NCI-H2171 (cell line): ENCODE measurements around the gene KDM1A.

ENCODE experiments used
- DNase-seq: peaks from one replicate; lab custom pipeline; 2025; lab: John Stamatoyannopoulos, UW

Gene KDM1A

DNA sequence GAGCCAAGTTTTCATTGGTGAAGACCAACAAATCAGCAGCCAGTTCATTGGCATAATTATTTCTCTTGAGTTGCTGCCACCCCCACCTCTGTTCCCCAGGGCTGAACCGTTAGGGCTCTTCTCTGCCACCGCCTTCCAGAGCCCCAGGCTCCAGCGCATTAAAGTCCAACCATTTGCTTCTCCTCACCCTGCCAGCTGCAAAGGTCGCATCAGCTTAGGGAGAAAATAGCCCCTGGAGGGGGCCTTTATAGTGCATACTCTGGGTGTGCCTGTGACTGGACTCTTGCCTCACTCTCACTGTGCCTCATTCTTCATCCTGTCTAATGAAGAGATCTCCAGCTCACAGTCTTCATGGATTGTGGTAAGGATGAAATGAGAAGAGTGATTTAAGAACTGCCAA, 50.4 kb downstream of the KDM1A start:
- DNase-seq = no peak

DNA sequence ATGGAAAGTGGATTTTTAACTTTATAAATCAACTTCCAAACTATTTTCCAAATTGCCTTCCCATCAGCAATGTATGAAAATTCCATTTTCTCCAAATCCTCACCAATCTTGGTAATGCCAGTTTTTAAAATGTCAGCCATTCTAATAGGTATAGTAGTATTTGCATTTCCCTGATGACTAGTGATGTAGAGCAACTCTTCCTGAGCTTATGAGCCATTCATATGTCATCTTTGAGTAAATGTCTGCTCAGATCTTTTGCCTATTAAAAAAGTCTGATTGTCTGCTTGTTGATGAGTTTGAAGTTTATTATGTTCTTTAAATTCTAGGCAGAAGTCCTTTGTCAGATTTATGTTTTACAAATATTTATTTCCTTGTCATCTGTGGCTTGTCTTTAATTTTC, 54.7 kb downstream of the KDM1A start:
- no peak for DNase-seq

DNA sequence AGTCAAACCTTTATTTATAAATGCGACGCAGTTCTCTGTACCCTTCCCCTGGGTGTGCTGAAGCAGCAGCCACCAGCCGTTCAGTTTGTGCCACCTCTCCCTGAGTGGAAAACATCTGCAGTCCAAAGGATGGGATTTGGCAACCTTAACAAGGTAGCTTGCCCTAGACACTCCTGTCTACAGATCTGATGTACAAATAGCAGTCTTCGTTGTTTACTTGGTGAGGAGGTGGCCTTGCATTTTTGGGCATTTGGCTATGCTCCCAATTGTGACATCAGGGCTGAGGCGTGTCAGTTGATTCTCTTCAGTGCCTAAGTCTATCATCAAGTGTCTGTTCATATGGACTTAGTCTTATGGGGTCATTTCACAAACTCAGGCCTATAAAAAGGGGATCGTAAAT, 59.8 kb downstream of the KDM1A start:
- DNase-seq = no peak

DNA sequence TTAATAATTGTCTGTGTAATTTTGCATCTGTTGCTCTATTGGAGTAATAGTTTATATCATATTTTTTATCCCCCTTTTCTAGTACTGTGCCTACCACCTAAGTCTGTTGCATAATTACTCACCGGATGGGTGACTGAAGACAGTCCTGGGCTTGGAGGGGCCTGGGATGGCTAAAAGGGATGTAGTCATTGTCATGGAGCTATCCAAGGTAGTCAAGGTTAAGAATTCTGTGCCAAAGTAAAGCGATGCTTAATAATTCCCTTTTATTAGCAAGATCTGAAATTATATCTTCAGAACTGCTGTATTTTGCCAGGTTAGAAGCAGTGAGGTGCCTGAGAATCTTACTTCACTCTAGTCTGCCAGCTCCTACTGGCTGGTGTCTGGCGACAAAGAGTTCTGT, 61.6 kb downstream of the KDM1A start:
- DNase-seq = no peak

DNA sequence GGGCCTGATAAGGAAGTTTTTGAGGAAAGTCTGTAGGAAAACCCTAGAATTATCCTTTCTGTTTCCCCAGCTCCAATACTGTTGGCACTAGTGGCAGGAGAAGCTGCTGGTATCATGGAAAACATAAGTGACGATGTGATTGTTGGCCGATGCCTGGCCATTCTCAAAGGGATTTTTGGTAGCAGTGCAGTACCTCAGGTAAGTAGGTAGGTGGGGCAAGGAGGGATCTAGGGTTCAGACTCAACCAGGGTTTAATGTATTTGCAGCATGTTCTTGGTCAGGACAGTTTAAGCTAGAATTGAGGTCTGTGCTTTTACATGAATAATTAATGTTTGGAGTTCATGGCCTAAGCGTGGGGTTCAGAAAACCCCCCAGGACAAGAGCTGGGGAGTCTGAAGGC, 62.1 kb downstream of the KDM1A start:
- DNase-seq = no peak

DNA sequence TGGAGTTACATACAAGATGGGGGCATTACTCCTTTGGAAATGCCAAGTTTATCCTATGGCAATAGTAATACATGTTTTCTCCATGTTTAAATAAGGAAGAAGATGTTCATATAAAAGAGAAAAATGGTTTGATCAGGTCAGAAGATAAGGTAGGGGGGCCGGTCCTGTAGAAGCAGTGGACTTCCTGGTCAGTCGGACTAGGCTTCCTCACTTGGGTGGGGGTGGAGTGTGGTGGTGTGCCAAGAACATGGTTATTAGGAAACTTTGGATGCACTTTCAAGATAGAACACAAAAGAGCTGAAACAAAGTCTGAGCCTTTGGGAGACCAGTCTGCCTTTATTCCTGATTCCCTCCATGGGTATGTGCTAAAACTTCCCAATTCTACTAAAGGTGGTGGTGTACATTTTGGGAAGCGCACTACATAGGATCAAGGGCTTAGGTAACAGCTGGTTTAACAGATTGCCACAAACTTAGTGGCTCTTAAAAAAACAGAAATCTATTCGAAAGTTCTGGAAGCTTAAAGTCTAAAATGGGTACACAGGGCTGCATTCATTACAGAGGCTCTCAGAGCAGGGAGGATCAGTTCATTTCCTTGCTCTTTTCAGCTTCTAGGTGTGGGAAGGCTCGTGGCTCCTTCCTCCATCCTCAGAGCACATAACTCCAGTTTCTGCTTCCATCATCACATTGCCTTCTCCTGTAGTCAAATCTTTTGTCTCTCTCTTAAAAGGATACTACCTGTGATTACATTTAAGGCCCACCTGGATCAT, 64.6 kb downstream of the KDM1A start:
- no peak for DNase-seq

DNA sequence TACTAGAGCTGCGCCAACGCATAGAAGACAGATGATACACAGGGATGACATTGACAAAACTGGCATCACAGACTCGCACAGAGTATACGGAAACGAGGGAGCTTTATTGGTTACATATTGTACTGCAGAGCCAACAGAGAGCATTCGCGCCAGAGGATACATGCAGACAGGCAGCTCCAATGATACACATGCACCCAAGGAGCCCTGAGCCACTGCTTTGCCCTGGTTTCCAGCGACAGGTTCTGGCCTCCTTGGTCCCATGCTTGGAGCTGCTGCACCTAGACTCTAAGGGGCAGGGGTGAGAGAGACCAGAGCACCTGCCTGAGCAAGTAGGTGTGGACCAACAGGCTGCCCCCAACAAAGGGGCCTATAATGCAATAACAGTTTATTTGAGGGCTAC, 65.6 kb downstream of the KDM1A start:
- no peak for DNase-seq

DNA sequence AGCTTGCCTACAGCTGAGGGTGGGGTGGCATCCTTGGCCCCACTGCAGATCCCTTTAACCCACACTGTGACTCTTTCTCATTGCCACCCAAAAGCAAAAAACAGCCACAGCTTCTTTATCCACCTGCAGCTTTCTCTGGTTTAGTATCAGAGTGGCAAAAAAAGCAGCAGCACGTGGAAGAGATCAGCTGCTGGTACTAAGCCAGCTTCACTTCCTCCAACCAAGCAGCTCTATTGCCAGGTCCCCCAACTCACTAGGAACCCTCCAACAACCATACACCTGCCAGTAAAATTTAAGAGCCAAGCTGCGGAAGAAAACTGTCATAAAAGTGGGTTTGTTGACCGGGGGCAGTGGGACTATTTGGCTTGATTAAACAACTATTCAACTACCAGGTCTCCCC, 66.4 kb downstream of the KDM1A start:
- no peak for DNase-seq

DNA sequence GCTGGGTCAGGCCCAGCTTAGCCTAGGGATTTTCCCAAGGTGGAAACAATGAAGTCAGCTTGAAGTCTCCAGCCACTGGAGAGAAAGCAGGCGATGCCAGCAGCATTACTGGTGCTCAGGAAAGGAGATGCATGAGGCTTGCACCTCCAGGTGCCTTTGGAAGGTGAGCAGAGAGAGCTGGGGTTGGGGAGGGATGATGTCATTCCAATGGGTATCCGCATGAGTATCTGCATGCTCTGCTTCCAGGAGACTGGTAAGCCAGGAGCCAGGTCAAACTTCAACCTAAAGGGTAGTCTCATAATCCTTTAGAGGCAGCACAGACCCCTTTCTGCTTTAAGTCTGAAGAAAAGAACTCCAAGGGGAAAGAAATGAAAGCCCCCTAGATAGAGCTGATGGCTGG, 68.8 kb downstream of the KDM1A start:
- no peak for DNase-seq

DNA sequence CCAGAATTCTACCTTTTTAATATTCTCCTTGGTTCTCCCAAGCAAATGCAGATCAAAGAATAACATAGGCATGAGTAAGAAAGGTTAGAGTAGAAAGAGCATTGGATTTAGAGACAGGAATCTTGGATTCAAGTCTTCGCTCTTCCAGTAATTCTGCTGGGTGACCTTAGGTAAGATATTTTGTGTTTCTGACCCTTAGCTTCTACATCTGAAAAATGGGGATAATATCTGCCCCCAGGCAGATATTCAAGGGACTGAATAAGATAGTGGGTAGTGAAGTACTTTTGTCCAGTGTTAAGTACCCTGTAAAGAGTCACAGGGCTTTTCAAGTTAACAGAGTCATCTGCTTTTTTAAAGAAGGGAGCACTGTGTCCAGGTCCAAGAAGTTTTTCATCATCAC, 70.8 kb downstream of the KDM1A start:
- no peak for DNase-seq

DNA sequence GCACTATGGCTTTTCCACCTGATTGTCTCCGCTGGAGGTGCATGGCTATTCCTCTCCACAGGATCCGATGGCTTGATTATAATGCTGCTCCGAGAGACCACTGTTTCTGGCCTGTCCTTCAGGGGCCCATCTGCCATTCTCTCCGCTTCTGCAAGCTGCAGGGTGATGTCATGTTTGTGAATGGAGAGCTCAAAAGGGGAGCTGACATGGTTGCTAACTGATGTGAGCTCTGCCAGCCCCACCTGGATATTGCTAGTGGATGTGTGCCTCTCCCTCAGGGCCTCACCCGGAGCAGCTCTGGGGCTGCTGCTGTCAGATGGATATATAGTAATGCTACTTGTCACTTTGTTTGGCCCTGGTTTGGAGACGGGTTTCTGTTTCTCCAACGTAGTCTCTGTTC, 72.3 kb downstream of the KDM1A start:
- no peak for DNase-seq

DNA sequence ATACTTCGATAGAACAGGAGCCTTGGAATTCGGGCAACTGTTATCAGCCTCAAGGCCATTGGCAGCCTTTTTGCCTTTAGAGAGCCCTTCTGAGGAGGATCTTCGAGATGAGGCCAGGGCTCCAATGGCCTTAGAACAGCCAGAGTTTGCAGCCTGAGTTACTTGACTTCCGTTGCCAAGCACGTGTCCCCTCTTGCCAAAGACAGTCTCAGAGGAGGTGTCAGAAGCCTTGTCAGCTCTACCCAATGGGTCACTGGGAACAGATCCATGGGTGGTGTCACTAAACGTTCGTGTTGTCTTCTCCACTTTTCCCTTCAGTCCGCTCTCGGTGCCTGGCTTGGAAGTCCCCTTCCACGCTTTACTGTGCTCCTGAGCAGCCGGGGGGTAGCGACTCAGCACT, 73.2 kb downstream of the KDM1A start:
- no peak for DNase-seq

DNA sequence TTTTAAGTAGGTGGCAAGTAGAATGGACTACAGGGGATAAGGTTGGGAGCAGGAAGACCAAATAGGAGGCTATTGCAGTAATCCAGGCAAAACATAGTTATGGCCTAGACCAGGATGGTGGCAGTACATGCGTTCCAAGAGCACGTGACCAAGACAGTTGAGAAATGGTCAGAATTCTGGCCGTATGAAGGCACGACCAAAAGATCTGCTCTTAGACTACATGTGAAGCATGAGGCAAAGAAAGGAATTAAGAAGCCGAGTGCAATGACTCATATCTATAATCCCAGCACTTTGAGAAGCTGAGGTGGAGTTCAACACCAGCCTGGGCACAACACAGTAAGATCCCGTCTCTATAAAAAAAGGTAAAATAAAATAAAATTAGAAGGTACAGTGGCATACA, 78.0 kb downstream of the KDM1A start:
- no peak for DNase-seq

DNA sequence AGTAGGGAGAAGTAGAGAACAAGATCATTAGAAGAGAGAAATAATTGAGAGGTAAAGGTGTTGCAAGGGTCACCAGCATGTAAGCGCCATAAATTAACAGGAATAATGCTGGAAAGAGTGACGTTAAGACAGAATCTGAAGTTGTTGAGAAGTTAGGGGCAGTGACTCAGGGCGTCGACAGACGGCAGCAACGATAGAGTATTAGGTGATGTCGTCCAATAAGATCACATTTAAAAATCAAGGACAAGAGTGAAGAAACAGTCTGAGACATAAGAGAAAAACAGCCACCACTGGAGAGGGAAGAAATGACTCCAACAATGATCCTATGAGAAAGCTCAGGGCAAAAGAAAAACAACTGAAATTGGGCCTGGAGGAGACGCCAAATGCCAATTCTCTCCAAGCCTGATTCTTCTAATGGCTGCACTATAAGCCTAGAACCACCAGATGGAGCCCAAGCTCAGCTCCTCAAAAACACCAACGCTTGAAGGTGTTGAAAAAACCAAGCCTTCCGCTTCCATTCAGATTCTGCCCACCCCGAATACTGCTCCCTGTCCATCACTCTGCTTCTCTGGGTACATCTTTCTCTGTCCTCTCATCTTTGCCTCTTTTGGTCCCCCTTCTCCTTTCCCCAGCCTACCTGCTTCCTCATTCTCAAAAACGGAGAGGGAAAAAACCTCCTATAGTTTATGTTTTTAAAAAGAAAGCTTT, 79.3 kb downstream of the KDM1A start:
- peak; percentile 58 for DNase-seq

DNA sequence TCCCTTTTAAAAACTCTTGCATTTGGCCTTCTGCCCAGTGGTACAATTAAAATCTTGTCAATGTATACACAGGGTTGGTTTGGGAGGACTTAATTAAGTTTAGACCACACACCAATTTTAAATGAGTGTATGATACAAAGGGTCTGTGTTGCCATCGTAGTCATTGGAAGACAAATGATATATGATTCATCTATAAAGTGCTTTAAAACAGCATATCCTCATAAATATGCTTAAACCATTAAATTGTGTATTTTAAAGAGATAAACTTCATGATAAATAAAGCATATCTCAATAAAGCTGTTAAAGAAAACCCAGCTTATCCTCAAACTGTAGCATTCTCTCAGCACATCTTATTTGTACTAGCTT, 79.9 kb downstream of the KDM1A start:
- no peak for DNase-seq

DNA sequence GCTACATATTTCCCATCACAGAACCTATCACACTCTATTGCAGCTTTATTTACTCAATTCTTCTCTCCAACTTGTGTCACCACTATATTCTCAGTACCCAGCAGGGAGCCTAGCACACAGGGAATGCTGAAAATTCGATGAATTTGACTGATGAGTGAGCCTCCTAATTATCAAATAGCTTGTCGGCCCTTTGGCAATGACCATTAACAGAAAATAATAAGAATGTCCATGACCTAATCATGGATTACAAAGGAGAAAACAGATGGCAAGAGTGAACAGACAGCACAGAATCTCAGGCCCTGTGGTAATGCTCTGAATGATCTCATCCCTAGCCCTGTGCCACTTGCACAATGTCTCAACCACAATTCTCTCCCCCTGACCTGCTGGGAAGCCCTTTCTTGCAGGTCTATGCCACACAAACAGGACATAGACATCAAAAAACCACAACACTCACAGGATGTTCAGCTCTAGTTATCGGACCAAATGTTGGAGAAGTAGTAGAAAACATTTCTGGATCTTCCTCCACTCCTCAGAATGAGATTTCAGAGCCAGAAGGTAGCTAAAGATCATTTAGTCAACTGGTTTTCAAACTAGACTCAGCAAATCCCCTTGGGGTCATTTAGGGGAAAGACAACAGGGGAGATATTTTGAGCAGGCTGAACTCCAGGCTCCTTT, 80.9 kb downstream of the KDM1A start:
- no peak for DNase-seq

DNA sequence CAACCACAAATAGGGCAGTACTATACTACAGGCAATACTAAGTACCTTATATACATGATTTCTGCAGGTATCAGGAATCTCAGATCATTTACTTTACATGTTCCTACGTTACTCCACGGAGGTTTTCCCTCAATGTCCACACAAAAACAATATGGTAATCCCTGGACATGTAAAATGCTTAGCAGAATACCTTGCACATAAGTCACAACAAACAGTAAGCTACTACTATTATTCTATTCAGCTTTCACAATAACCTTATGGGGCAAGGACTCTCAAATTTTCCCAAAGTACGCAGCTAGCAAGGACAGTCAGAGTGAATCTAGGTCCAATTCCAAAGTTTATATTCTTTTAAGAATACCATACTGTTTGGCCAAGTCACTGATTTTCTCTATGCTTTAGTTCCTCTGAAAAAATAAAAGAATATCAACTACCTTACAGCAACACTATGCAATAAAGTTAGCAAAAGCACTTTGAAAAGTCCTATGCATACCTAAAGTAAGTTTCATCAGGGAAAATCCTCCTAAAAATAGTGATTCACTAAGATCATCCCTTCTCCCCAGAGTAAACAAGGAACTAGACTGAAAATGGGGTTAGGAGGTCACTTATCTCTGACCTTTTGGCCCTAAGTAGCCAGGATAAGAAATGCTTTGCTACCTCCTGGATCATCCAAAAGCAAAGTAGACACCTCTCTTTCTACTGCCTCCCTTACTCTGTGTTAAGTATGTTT, 82.0 kb downstream of the KDM1A start:
- DNase-seq = no peak

DNA sequence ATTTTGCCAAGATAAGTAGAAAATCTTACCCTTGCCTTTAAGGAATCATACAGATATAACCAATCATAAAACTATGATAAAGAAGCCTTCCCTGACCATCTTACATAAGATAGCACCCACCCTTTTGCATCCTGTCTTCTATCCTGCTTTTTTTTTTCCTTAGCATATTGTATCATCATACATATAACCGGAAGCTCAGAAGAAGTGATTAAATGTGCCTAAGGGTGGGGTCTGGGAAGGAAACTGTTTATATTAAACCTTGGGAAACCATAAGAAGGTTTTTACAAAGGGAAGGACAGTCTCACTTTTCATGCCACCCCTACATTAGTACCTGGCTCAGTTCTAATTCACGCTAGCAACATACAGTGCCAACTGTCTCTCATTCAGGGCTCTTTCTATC, 82.6 kb downstream of the KDM1A start:
- no peak for DNase-seq

DNA sequence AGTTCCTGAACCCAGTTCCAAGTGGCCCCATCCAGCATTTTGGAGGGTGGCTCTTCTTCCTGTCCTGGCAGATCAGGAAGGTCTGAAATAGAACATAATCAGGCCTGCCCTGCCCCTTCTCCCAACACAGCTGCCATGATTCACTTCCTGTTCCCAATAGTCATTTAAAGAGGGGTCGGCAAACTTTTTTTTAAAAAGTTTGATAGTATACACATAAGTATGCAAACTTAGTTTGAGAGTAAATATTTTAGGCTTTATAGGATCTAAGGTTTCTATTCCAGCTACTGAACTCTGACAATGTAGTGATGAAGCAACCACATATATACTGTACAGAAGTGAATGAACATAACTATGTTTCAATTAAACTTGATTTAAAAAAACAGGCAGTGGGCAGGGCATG, 83.0 kb downstream of the KDM1A start:
- DNase-seq = no peak

DNA sequence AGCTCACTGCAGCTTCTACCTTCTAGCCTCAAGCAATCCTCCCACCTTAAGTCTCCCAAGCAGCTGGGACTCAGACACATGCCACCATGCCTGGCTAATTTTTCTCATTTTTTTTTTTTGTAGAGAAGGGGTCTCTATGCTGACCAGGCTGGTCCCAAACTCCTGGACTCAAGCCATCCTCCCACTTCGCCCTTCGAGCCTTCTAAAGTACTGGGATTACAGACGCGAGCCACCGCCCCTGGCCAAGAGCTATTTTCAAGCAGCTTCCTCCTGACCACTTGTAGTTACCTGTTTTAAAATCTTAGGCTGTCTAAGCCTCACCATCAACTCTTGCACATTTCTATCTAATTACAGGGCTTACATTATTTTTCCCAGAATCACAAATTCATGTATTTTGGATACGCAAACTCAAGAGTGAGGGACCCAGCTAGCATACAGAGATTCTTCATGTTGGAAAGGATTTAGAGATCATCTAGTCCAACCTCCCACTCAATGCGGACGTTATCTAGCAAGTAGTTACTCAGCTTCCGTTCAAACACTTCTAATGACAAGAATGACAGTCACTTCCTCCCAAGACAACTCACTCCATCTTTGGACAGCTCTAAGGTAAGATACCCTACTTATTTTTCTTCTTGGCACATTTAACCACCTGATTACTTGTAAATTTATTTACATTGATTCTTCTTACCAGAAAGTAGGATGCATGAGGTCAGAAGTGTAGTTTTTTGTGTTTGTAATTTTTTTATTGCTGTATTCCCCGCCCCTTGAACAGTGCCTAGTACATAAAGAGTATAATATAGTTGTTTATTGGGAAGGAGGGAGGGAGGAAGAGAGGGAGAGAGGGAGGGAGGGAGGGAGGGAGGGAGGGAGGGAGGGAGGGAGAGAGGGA, 84.0 kb downstream of the KDM1A start:
- DNase-seq = no peak

DNA sequence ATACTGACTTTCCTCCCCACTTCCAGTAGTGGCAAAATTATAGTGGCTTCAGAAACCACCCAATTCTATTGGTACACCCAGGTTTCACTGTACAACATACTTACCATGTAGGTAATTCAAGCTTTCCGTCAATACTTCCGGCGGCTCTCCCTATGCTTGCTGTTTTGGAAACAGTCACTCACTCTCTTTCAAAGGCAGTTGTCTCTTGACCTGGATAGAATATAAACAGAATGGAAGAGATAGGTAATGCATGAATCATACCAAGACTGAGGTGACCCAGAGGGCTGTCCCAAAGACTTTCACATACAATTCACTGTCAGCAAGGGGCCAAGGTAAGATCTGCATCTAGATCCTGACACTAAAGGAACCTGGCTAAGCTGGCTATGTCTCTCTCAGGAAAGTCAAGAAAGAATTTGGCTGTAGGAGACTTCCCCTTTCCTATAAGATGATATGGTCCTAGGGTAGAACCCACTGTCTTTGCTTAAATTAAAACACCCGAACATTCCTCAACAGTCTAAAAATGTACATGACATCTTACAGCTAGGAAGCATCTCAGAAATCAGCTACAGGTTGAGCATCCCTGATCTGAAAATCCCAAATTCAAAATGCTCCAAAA, 89.8 kb downstream of the KDM1A start:
- DNase-seq = no peak
